Inflammatory macrophage treated with lipopolysaccharide for 4 hours (primary cell): ENCODE measurements around the gene PSEN2.

Experiments
- DNase-seq: peaks from one replicate; pipeline ENCODE4 v3.0.0-alpha.2; 2020

The PSEN2 gene

GRCh38 chr1:226865590-226865989 lies 4.8 kb upstream of the PSEN2 start:
- no peak for DNase-seq

- no peak for DNase-seq
These were observed 2.9 kb upstream of the PSEN2 start for GRCh38 chr1:226867461-226868054.

DNA sequence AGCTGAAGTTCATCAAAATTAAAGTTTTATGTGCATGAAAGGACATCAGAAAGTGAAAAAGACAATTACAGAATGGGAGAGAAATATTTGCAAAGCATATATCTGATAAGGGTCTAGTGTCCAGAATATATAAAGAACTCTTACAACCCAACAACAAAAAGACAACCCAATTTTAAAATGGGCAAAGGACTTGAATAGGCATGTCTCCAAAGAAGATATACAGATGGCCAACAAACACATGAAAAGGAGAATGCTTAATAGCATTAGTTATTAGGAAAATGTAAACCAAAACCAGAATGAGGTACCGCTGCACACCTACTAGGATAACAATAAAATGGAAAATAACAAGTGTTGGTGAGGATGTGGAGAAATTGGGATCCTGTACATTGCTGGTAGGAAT lies 1.7 kb upstream of the PSEN2 start:
- DNase-seq, result no peak

DNA sequence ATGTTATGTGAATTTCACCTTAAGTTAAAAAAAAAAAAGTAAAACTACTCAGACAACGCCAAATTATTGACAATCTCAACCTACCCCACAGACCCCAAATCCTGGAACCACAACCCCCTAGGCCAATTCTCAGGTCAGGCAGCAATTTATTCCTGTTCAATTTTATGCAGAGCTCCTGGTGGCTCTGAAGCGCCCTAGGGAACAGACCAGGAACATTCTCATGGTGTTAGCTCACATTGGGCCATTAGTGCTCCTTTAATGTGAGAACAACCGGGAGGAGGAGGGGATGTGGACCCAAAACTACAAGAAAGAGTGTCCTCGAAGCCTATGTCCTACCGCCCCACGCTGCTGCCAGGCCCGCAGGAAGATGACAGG lies 403 bp upstream of the PSEN2 start:
- no peak for DNase-seq

DNA sequence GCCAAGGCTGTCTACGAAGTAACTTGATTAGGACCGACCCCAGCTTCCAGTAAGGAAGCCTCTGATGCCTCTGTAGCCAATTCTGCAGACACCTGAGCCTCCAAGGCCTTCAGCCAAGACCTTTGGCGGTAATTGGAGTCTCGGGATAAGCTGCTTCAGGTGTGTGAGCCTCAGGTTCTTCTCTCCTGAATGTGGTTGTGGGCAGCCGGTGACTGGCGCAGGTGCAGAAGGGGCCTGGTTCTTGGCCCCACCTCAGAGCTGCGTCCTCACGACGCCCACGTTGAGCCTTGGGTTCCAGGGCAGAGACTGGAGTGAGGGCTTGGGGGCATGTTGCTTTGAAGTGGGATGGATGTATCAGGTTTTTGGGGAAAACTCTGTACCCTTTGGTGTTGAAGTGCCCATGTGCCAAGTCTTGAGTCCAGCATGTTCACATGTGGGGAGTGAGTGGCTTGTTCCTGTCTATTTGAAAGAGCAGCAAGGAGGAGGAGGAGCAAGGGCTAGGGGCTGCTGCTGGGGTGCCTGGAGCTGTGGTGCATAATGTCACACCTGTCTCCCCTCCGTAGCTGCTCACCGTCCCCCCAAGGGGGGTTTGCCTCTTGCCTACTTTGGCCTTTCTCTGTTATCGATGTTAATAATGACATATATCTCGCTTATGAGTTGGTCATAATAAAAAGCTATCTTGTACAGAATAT lies 1.4 kb downstream of the PSEN2 start:
- DNase-seq, result no peak

DNA sequence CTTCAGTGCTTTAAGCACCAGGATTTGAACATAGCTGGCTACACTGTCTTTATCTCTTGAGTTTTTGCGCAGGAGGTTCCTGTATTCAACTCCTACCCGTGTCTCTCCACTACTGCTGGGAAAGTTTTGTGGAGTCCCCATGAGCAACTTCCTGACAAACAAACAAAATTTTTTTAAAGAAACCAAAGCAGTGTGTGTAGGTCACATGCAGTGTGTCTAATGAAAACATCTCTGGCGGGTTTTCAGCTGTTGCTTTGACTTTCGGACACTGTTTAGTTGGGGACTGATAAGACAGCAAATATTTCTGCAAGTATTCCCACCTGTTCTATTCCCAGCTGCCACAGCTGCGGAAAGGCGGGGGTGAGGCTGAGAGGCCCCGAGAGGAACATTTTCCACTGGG lies 2.0 kb downstream of the PSEN2 start:
- DNase-seq, result peak; percentile 83

DNA sequence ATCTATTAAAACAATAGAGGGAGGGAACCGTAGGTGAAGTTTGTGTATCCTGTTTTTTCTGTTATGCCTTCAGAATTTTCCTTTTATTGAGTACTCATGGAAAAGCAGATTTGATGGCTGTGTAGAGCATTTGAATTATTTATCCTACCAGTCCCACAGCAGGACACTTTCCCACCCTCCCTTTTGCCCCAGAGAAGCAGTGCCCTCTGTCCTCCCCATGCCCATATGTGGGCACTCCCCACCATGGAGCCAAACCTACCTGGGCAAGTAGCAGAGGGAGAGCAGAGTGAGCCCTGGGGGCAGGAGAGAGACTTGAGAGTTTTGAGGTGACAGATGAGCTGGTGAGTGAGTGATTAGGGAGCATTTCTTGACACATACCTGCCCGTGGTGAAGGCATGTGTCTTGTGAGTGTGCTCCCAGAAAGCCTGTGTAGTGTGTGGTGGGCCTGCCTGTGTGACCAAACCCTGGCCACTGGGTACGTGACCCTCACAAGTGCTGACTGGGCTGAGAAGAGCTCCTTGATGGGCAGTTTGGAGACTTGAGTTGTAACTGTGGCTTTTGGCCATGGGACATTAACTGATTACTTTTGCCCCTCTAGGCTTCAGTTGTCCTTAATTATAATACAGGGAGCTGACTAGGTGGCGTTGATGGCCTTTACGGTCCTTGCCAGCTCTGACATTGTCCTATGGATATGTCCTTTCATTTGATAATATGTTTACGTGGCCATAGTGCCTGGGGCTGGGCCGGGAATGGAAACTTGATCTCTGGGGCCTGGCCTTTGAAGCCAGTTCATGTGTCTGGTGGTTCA lies 3.6 kb downstream of the PSEN2 start:
- DNase-seq, result no peak

- DNase-seq, result no peak
These were observed 4.4 kb downstream of the PSEN2 start for GRCh38 chr1:226874579-226875425.

- DNase-seq, result no peak
These were observed 5.4 kb downstream of the PSEN2 start for GRCh38 chr1:226875641-226876295.

DNA sequence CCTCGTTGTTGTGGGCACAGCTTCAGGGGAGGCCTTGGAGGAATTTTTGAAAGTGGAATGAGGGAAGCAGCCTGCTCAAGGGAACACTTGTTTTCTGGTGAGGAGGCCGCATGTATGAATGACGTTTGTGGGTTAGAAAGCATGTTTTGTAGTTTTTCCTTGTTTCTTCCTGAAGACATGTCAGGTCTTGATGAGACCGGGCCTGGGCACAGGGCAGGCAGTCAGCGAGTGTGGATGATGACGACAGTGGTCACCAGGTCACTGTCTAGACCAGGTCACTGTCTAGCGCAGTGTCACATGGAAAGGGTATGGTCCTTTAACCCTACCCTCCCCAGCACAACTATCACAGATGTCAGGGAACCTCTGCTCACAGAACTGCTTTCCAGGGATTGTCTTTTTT lies 7.3 kb downstream of the PSEN2 start:
- no peak for DNase-seq

GRCh38 chr1:226880372-226881287 lies 10.2 kb downstream of the PSEN2 start:
- no peak for DNase-seq

DNA sequence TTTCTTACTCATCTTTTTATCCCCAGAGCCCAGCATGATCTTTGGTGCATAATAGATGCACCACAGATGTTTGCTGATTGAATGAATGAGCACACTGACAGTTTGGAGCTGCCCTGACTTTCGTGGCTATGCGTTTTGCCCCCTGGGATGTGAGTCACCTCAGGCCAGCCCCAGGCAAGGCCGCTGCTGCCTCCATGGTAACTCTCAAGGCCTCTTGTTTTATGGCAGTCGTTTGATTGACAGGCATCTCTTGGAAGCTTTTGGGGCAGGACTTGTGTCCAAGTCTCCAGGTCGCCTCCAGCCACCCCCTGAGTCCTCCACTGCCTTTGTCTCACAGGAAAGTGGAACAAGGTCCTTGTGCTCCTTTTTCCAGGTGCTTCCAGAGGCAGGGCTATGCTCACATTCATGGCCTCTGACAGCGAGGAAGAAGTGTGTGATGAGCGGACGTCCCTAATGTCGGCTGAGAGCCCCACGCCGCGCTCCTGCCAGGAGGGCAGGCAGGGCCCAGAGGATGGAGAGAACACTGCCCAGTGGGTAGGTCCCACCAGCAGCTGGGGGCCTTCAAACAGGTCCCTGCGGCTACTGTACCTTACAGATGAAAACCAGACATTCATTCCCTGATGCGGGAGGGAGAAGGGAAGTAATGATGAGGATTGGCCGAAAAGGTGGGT lies 11.2 kb downstream of the PSEN2 start:
- DNase-seq, result no peak

DNA sequence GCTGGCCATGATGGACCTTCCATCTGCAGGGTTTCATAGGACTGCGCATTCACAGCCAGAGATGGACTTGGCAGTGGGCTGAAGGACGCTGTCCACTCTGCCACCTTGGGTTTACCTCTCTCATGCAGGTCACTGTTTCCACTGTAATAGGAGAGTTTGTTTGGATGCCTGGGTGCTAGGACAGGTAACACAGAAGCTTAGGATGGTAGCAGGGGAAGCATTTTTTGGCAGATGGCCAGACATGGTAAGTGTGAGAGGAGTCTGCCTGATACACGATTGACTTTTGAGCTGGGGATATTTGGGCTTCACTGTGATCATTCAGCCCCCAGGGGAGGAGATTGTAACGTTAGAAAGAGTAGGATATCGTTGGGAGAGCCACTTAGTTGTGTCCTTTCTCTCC lies 11.8 kb downstream of the PSEN2 start:
- DNase-seq, result no peak

- DNase-seq, result peak; percentile 86
These were observed 12.4 kb downstream of the PSEN2 start for GRCh38 chr1:226882631-226883409.

DNA sequence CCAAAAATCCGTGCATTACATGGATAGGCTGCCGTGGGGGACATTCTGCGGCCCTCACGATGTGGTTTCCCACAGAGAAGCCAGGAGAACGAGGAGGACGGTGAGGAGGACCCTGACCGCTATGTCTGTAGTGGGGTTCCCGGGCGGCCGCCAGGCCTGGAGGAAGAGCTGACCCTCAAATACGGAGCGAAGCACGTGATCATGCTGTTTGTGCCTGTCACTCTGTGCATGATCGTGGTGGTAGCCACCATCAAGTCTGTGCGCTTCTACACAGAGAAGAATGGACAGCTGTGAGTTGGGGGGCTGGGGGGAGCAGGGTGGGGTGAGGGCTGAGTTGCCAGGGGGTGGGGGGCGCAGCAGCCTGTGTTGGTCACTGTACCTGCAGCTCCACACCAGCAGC lies 13.2 kb downstream of the PSEN2 start:
- no peak for DNase-seq

GRCh38 chr1:226884116-226884625 lies 13.8 kb downstream of the PSEN2 start:
- peak; percentile 30 for DNase-seq

- DNase-seq, result no peak
These were observed 14.8 kb downstream of the PSEN2 start for GRCh38 chr1:226884966-226885820.

- DNase-seq, result peak; percentile 36
These were observed 15.9 kb downstream of the PSEN2 start for GRCh38 chr1:226886122-226886901.
